ENCODE measurements around the gene CAV3.

CAV3 gene

DNA sequence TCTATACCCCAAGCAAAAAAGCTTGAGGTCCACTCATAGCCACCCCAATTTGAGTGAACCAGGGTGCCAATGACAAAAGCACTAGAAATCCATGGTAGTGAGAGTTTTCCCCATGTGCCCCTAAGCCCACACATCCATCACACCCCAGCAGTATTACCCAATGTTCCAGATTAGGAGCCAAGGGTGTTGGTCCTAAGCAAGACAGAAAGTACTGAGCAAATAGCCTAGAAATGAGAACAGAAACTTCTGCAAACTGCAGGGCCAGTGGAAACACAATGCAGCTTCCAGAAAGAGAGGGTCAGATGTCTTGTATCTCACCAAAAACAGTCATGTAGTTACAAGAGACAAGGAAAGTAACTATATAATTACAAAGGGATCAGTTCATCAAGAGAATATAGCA lies 46.7 kb downstream of the CAV3 start:
- no peak overlapping the region for H3K27ac Mint-ChIP-seq
- no peaks in the 10 kb centered on the region for H3K9me3 Mint-ChIP-seq
- peaks cover 11% of the 10 kb centered on the region for H3K27me3 Mint-ChIP-seq (ENCODE audit: low read depth)
- H3K36me3 Mint-ChIP-seq (ENCODE audit: low read depth): no peaks in the 10 kb centered on the region
- H3K4me1 Mint-ChIP-seq: no peaks in the 10 kb centered on the region
- TF ChIP-seq, protein P1, sequence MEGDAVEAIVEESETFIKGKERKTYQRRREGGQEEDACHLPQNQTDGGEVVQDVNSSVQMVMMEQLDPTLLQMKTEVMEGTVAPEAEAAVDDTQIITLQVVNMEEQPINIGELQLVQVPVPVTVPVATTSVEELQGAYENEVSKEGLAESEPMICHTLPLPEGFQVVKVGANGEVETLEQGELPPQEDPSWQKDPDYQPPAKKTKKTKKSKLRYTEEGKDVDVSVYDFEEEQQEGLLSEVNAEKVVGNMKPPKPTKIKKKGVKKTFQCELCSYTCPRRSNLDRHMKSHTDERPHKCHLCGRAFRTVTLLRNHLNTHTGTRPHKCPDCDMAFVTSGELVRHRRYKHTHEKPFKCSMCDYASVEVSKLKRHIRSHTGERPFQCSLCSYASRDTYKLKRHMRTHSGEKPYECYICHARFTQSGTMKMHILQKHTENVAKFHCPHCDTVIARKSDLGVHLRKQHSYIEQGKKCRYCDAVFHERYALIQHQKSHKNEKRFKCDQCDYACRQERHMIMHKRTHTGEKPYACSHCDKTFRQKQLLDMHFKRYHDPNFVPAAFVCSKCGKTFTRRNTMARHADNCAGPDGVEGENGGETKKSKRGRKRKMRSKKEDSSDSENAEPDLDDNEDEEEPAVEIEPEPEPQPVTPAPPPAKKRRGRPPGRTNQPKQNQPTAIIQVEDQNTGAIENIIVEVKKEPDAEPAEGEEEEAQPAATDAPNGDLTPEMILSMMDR (IDR thresholded peaks at IDR 0.05; ENCODE audit: unreplicated experiment in 3 of 3): no peak
- no peak overlapping the region for H3K4me3 Mint-ChIP-seq

GRCh38 chr3:8784676-8785435 lies 51.3 kb downstream of the CAV3 start:
- TF ChIP-seq, protein P1 (IDR thresholded peaks at IDR 0.05; ENCODE audit: unreplicated experiment in 3 of 3): no peak
- Mint-ChIP-seq H3K27me3 (ENCODE audit: low read depth) (no peaks in the 10 kb centered on the region), H3K27ac (no peak overlapping the region), H3K36me3 (ENCODE audit: low read depth) (no peaks in the 10 kb centered on the region), H3K9me3 (peaks cover 13% of the 10 kb centered on the region), H3K4me3 (no peak overlapping the region), H3K4me1 (no peaks in the 10 kb centered on the region)

GRCh38 chr3:8790529-8790928 lies 56.9 kb downstream of the CAV3 start:
- H3K27ac Mint-ChIP-seq: no peak overlapping the region
- H3K27me3 Mint-ChIP-seq (ENCODE audit: low read depth): no peaks in the 10 kb centered on the region
- TF ChIP-seq, protein P1 (IDR thresholded peaks at IDR 0.05; ENCODE audit: unreplicated experiment in 3 of 3): no peak
- no peaks in the 10 kb centered on the region for H3K4me1 Mint-ChIP-seq
- H3K36me3 Mint-ChIP-seq (ENCODE audit: low read depth): no peaks in the 10 kb centered on the region
- peaks cover 13% of the 10 kb centered on the region for H3K9me3 Mint-ChIP-seq
- H3K4me3 Mint-ChIP-seq: no peak overlapping the region

GRCh38 chr3:8793242-8793641 lies 59.6 kb downstream of the CAV3 start:
- H3K4me1 Mint-ChIP-seq: no peaks in the 10 kb centered on the region
- H3K27ac Mint-ChIP-seq: no peak overlapping the region
- H3K9me3 Mint-ChIP-seq: peaks cover 10% of the 10 kb centered on the region
- TF ChIP-seq, protein P1 (IDR thresholded peaks at IDR 0.05; ENCODE audit: unreplicated experiment in 3 of 3): no peak
- H3K4me3 Mint-ChIP-seq: no peak overlapping the region
- H3K36me3 Mint-ChIP-seq (ENCODE audit: low read depth): no peaks in the 10 kb centered on the region
- H3K27me3 Mint-ChIP-seq (ENCODE audit: low read depth): no peaks in the 10 kb centered on the region

GRCh38 chr3:8794247-8794646 lies 60.6 kb downstream of the CAV3 start:
- TF ChIP-seq, protein P1 (IDR thresholded peaks at IDR 0.05; ENCODE audit: unreplicated experiment in 3 of 3): no peak
- Mint-ChIP-seq H3K4me3 (no peak overlapping the region), H3K36me3 (ENCODE audit: low read depth) (no peaks in the 10 kb centered on the region), H3K4me1 (no peaks in the 10 kb centered on the region), H3K27ac (no peak overlapping the region), H3K9me3 (peaks cover 5% of the 10 kb centered on the region), H3K27me3 (ENCODE audit: low read depth) (no peaks in the 10 kb centered on the region)
